Transverse colon (tissue), 4 donors: ENCODE measurements around the gene SLC6A9. TPM values are rescaled to one million over a fixed set of nuclear protein-coding genes. Genes with fewer than 3 reads are reported as not detected.

ENCODE experiments used
- DNase-seq: peaks from one replicate; pipeline ENCODE4 v3.0.0-alpha.2; 2019
- H3K27ac ChIP-seq, 4 donors: fragments of 200-600 bp; sonication (generic); 2 replicates each; pipeline ENCODE4 v1.5.1; 2016 to 2018; ENCODE audit warnings: inconsistent platforms in 4 of 4
- H3K27me3 ChIP-seq: fragments of 200-600 bp; sonication (generic); 2 replicates; pipeline ENCODE4 v1.5.1; 2017; ENCODE audit warnings: inconsistent platforms
- H3K36me3 ChIP-seq, 4 donors: fragments of 200-600 bp; sonication (generic); 2 replicates each; pipeline ENCODE4 v1.5.1; 2017 to 2019; ENCODE audit warnings: inconsistent platforms in 4 of 4
- H3K4me1 ChIP-seq, 4 donors: fragments of 200-600 bp; sonication (generic); 2 replicates each; pipeline ENCODE4 v1.5.1; 2017 to 2020; ENCODE audit warnings: inconsistent platforms in 4 of 4
- H3K4me3 ChIP-seq, 4 donors: fragments of 200-600 bp; sonication (generic); 1 replicate in 1 of 4; 2 replicates in 3 of 4; pipeline versions ENCODE4 v1.5.1 to v1.6.1; 2017 to 2019; ENCODE audit warnings: inconsistent platforms in 4 of 4
- H3K9me3 ChIP-seq, 2 donors: fragments of 200-600 bp; sonication (generic); 2 replicates each; pipeline ENCODE4 v1.5.1; 2017 to 2019; ENCODE audit warnings: inconsistent platforms in 2 of 2
- CTCF ChIP-seq, 5 experiments: fragments of 200-600 bp in 3 of 5; fragments of 450-650 bp in 2 of 5; sonication (generic) in 3 of 5; IDR thresholded peaks; 1 replicate in 2 of 5; 2 replicates in 3 of 5; pipeline ENCODE4 v1.5.1; 2016 to 2017; ENCODE audit warnings: antibody characterized with exemption in 5 of 5, inconsistent platforms in 3 of 5, mild to moderate bottlenecking in 2 of 5, moderate library complexity in 1 of 5
- EP300 ChIP-seq: sonication (generic); formaldehyde crosslinking; IDR thresholded peaks from one replicate; pipeline ENCODE4 v1.6.1; 2017; ENCODE audit warnings: antibody characterized with exemption, low read depth
- POLR2A ChIP-seq: fragments of 450-650 bp; IDR thresholded peaks from one replicate; pipeline ENCODE4 v1.6.1; 2016; ENCODE audit warnings: antibody characterized with exemption, mild to moderate bottlenecking, moderate library complexity
- POLR2AphosphoS5 ChIP-seq, 3 donors: sonication (generic); formaldehyde crosslinking; IDR thresholded peaks; one replicate each; pipeline ENCODE4 v1.6.1; 2016; ENCODE audit warnings: antibody characterized with exemption in 3 of 3
- WGBS, 2 donors: methylation state at CpG; one replicate each; pipeline ENCODE4 v1.1.5; 2018; ENCODE audit warnings: low coverage in 1 of 2; 5-methylcytosine and 5-hydroxymethylcytosine counted together
- in situ Hi-C, 4 donors: fragments of 200-750 bp; cut with MboI; loops; one replicate each; pipeline versions ENCODE4 v1.15.0 to v1.15.1; 2017; ENCODE audit warnings: low sequenced_read_pairs in 3 of 4, low pct_ligation_motif_present in 1 of 4, low pct_unique_long_range_greater_than_20kb in 1 of 4
- intact Hi-C: fragments of 100-400 bp; cut with DNase I; formaldehyde crosslinking; loops from one replicate; pipeline ENCODE4 v1.15.1; 2023; ENCODE audit warnings: low total_unique reads
- total RNA-seq, 4 donors: library from RNA; depleted of rRNA; stranded (reverse); fragments of >200 nt; gene quantifications; one replicate each; pipeline ENCODE4 v1.1.0, GENCODE V29; 2016

The SLC6A9 gene
- total RNA-seq, 4 donors from 2014 or later: 22.4 to 31.8 (median 29.5) TPM

- in situ Hi-C loops (loop anchor here in 1 of 4 donors (10.0 kb wide), 1 partner anchor 48 kb away; no protein-coding TSS in a partner anchor), intact Hi-C loops (no loop called here)
- WGBS, 2 donors: 44 to 92% methylated on average over 3 to 6 of the region's 6 CpGs
- Histone ChIP-seq H3K36me3 (no peaks in the 10 kb centered on the region), H3K4me1 (peaks cover 0 to 16% (median 7%) of the 10 kb centered on the region in 4 donors), H3K9me3 (no peaks in the 10 kb centered on the region), H3K27me3 (no peaks in the 10 kb centered on the region), H3K27ac (peak overlapping the region in 2 of 4 donors; percentile 37 to 68), H3K4me3 (no peak overlapping the region)
- no peak for DNase-seq
- TF ChIP-seq POLR2A (no peak), CTCF (IDR thresholded peaks at IDR 0.05) (no peak), POLR2AphosphoS5 (IDR thresholded peaks at IDR 0.05) (no peak), EP300 (no peak)
These were observed 34.5 kb downstream of the SLC6A9 start for GRCh38 chr1:43996733-43997115.

DNA sequence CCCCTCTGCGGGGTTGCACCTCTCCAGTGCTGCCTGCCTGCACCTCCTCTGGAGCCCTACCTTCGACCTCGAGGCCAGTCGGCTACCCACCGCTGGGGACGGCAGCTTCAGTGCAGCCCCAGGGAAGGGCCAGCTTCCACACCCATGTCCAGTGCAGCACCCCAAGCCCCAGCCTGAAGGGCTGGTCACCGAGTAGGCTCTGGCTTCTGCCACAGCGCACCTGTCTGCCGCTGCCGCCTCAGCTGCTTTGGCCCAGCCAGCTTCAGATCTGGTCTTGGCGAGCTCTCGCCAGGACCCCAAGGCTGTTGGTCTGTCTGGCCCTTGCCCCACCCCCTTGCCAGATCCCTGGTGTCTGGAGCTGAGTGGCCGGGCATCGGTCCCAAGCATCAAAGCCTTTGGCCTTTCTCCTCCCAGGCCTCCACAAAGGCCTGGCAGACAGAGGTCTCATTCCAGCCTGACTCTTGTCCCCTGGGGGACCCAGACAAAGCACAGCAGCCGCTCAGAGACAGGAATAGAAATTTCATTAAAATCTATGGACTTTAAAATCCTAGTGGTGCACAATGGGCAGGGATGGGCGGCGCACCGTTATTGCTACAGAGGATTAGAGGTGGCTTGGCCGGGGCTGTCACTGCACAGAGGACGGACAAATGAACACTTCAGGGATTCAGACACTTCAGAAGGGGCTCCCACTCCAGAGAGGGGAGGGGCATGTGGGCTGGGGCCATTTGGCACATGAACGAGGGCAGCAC is 35.1 kb downstream of the SLC6A9 start:
- Histone ChIP-seq H3K27ac (peak overlapping the region in 1 of 4 donors; percentile 68), H3K4me3 (no peak overlapping the region), H3K27me3 (no peaks in the 10 kb centered on the region), H3K9me3 (no peaks in the 10 kb centered on the region), H3K4me1 (peaks cover 0 to 16% (median 8%) of the 10 kb centered on the region in 4 donors), H3K36me3 (no peaks in the 10 kb centered on the region)
- in situ Hi-C loops (loop anchor here in 1 of 4 donors (10.0 kb wide), 1 partner anchor 49 kb away; no protein-coding TSS in a partner anchor), intact Hi-C loops (no loop called here)
- DNase-seq: no peak
- 80 to 88% methylated on average over 2 to 21 of the region's 21 CpGs for WGBS, 2 donors
- no peak for TF ChIP-seq POLR2A
- TF ChIP-seq CTCF (IDR thresholded peaks at IDR 0.05): no peak
- TF ChIP-seq EP300: no peak
- no peak for TF ChIP-seq POLR2AphosphoS5 (IDR thresholded peaks at IDR 0.05)

DNA sequence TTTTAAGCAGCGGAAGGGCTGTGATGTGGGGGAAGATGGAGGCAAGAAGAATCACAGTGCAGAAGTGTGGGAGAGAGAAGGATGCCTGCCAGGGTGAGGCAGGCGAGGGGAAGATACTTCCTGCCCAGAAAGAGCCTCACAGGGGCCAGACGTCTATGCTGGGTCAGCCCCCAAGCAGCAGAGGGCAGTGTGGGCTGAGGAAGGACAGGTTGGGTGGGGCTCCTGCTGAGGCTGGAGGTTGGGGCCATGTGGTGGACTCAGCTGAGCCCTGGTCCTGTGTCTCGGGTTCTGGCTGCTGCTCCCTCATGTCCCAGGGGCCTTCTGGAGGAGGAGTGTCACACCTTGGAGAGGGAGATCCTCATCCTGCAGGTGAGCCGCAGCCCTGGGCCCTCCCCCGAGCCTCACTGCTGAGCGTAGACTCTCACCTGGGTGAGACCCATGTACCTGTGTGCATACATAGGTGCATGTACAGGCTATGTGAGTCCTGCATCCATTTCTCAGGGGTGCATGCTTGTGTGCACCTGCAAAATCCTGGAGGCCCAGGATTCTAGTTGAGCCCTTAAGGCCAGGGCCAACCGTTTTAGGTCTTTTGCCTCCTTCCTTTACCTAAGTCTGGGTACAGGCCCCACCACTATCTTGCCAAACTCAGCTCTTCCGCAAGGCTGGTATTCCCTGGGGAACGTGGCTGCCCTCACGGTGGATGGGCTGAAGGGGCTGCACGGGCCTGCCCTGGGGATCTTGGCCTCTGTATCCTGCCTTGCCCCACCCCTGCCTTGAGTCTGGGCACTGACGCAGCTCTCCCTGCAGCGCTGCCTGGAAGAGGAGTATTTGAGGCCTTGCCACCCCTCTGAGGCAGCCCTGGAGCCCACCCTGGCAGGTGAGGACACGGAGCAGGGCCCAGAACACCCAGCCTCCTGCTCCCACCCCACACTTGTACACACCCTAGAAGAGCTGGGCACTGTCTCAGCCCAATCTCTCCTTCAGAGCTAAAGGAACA is 36.2 kb downstream of the SLC6A9 start:
- Histone ChIP-seq H3K4me1 (peaks cover 5 to 23% (median 17%) of the 10 kb centered on the region in 4 donors), H3K27me3 (no peaks in the 10 kb centered on the region), H3K36me3 (no peaks in the 10 kb centered on the region), H3K27ac (peak overlapping the region in 1 of 4 donors; percentile 33), H3K4me3 (no peak overlapping the region), H3K9me3 (no peaks in the 10 kb centered on the region)
- intact Hi-C loops: no loop called here
- in situ Hi-C loops: loop anchor here in 1 of 4 donors (10.0 kb wide), 1 partner anchor 50 kb away; no protein-coding TSS in a partner anchor
- 71 to 76% methylated on average over 4 to 15 of the region's 15 CpGs for WGBS, 2 donors
- DNase-seq: peak; percentile 37
- TF ChIP-seq EP300 (no peak), POLR2A (no peak), CTCF (IDR thresholded peaks at IDR 0.05) (peak in 4 of 5 experiments; percentile 13 to 40 (median 32)), POLR2AphosphoS5 (IDR thresholded peaks at IDR 0.05) (no peak)

- TF ChIP-seq CTCF (IDR thresholded peaks at IDR 0.05) (no peak), POLR2AphosphoS5 (IDR thresholded peaks at IDR 0.05) (no peak), EP300 (no peak), POLR2A (no peak)
- no peaks in the 10 kb centered on the region for H3K36me3 ChIP-seq
- 75 to 89% methylated on average over 5 to 7 of the region's 7 CpGs for WGBS, 2 donors
- DNase-seq: no peak
- H3K4me1 ChIP-seq: peaks cover 5 to 23% (median 17%) of the 10 kb centered on the region in 4 donors
- H3K27me3 ChIP-seq: no peaks in the 10 kb centered on the region
- in situ Hi-C loops (loop anchor here in 1 of 4 donors (10.0 kb wide), 1 partner anchor 51 kb away; no protein-coding TSS in a partner anchor), intact Hi-C loops (no loop called here)
- H3K4me3 ChIP-seq: no peak overlapping the region
- H3K27ac ChIP-seq: no peak overlapping the region
- H3K9me3 ChIP-seq: no peaks in the 10 kb centered on the region
These were observed 37.2 kb downstream of the SLC6A9 start for GRCh38 chr1:43994071-43994470.
